Medulla oblongata (tissue), 1 donor: Measurements from ENCODE around the gene RNF208.

Source experiments
- DNase-seq: peaks from one replicate; pipeline ENCODE4 v3.0.0-alpha.2; 2015; ENCODE audit errors: extremely low spot score

Gene RNF208

DNA sequence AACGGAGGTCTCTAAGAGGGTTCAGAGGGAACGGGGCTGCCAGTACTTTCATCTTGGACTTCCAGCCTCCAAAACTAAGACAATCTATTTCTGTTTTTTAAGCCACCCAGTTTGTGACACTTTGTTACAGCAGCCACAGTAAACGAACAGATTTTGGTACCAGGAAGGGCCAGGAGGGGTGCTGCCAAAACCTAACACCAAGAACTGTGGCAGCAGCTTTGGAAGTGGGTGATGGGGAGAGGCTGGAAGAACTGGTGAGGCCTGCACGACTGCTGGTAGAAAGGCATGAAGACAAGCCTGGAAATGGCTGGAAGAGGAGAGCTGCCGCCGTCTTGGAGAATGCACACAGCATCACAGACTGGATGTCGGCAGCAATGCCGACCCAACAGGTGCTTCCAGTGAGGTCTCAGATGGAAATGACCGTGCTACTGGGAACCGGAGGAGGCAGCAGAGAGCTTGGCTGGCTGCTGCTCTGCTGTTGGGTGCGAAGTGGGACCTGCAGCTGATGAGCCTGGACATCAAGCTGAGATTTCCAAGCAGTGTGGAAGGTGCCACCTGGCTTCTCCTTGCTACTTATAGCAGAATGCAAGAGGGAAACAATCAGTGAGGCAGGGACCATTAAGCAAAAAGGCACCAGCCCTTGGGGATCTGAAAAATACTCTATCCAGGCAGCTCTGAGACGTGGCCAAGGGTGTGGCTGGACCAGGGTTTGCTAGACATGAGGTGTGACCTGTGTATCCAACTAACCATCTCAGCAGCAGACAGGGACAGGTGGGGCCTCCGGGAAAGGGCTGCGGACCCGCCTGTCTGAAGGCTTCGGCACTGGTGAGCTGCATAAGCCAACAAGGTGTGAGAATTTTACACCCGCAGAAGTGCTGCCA is 45.5 kb downstream of the RNF208 start:
- no peak for DNase-seq

- DNase-seq: no peak
Measured at GRCh38 chr9:137175345-137175961, 46.6 kb downstream of the RNF208 start.

- DNase-seq: no peak
Measured at GRCh38 chr9:137174722-137175293, 47.2 kb downstream of the RNF208 start.

DNA sequence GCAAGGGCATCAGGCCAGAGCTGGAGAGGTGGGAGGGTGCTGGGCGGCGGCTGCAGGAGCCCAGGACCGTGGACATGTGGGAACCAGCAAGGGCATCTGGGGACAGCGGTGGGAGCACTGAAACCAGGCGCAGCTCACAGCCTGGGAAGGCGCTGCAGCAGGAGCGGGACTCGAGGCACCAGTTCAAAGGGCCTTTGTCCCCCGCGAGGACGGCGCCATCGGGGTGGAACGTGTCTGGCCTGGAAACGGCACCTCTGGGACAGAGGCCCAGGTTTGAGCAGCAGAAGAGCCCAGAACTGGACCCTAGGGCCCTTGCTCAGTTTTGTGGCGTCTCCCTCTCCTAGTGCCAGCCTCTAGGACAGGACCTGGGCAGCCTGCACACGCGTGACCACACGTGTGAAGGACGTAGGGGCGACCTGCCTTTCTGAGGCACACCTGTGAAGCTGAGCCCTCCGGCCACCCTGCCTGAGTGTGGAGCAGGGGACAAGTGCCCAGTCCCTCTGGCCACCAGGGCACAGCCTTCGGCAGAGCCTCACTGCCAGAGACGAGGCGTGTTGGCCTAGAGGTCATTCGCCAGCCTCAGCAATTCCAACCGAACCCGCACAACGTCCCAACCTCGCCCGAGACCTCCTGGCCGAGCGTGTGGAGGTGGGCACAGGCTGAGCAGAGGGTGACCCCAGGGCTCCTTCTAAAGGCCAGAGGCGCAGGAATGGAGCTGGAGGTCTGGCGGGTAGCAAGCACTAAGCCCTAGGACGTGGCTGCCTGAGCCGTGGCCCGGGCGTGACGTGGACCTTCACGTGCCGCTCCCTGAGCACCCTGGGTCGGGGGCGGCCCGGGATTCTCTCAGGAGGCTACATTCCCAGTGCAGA is 48.0 kb downstream of the RNF208 start:
- no peak for DNase-seq

GRCh38 chr9:137172901-137173795 is 48.9 kb downstream of the RNF208 start:
- DNase-seq: no peak

DNA sequence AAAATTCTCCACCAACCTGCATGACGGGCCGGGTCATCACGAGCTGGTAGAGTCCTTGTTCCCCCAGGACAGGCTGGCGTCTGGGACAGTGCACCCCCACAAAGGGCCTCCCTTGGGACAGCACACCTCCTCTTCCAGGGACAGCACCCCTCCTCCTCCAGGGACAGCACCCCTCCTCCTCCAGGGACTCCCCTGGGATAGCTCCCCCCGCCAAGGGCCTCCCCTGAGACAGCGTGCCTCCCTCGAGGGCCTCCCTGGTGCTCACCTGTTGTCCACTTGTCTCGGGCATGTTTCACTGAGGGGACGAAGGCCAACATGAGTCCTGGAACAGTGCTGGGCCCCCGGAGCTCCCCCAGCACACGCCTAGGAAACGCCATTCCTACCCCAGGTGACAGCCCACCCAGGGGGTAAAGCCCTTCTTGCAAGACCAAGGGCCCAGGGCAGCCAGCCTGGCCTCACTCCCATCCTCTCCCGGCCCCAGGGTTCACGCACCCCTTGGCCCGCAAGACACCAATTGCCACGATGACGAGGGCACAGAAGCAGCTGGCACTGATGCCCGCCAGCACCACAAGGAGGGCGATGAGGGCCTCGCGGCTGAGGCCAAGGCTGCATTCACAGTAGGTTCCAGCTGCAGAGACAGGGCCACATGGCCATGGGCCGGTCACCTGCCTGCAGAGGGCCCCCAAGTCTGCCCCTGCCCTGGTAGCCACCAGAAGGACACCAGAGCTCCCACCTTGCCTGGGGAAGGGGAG is 50.7 kb downstream of the RNF208 start:
- DNase-seq: no peak

DNA sequence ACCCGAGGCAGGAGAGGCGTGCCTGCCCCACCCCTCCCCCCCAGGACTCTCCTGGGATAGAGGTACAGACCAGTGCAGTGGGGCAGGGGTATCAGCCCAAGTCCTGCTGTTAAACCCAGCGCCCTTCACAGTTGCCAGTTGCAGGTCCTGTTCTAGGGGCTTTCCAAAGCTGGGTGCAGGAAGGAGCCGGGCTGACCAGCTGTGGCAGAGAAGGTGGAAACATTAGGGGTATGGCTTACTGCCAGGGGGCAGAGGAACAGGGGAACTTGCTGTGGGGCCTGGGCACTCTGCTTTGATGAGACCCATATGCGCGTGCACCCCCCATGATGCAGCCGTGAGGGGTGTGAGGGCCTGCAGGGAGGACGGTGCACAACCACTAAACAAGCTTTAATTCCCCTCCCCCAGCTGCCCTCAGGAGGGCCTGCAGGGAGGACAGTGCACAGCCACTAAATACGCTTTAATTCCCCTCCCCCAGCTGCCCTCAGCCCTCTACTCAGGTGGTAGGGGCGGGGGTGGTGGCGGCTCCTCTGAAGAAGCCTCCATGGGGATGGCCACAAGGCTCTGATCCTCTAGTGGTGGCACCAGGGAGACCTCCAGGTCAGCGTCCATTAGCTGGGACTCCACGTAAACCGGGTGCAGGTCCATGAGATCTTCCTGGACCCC is 51.4 kb downstream of the RNF208 start:
- no peak for DNase-seq
